Skeletal muscle satellite cell (primary cell): ENCODE measurements around the gene RTP5.

Experiments
- H3K27me3 ChIP-seq: 2 replicates; pipeline ENCODE4 v1.7.0; 2013; ENCODE audit warnings: low read length; ENCODE audit not compliant: control insufficient read depth, insufficient read depth
- H3K36me3 ChIP-seq: 2 replicates; pipeline ENCODE4 v1.7.0; 2013; ENCODE audit warnings: mild to moderate bottlenecking, control low read depth, low read length; ENCODE audit not compliant: insufficient read depth
- H3K4me1 ChIP-seq: 2 replicates; pipeline ENCODE4 v1.7.0; 2013; ENCODE audit warnings: low read length; ENCODE audit not compliant: control insufficient read depth, insufficient read depth
- H3K4me2 ChIP-seq: 2 replicates; pipeline ENCODE4 v1.7.0; 2013; ENCODE audit warnings: mild to moderate bottlenecking, low read length
- H3K4me3 ChIP-seq: 2 replicates; pipeline ENCODE4 v1.7.0; 2013; ENCODE audit warnings: low read length
- H3K9ac ChIP-seq: 2 replicates; pipeline ENCODE4 v1.7.0; 2013; ENCODE audit warnings: mild to moderate bottlenecking, low read depth, low read length, moderate library complexity
- H3K9me3 ChIP-seq: replicated peaks from 2 replicates; pipeline ENCODE4 v1.7.0; 2013; ENCODE audit warnings: mild to moderate bottlenecking, control low read depth, low read length

RTP5 gene

DNA sequence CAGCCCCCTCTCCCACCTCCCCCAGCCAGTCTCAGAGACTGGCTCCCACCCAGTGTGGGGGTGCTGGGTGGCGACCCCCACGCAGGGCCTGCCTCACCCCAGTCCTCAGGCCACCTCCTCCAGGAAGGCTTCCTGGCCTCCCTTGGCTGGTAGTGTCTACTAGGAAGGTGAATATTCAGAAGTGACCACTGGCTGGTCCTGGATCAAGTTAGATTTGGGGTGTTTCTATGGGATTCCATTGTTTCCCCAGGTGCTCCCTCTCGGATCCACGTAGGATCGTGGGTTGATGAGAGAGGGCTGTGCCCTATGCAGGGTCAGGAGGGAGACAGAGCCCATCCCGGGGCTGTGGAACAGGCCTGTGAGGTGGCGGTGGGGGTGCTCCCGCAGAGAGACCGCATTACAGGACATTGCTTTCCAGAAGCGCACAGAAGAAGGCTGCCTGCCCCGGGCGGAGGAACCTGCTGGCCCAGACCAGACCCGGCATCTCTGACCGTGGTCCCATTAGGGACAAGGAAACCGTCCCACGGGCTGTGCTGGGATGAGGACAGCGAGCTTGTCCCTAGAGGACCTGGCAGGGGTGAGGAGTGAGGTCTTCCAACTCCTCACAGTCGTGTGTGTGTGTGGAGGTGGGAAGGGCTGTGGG is 14.2 kb upstream of the RTP5 start:
- H3K4me3 ChIP-seq, result no peak overlapping the region
- peaks cover 9% of the 10 kb centered on the region for H3K27me3 ChIP-seq
- no peaks in the 10 kb centered on the region for H3K9me3 ChIP-seq
- H3K36me3 ChIP-seq, result no peaks in the 10 kb centered on the region
- H3K4me1 ChIP-seq, result peaks cover 22% of the 10 kb centered on the region
- H3K9ac ChIP-seq, result no peak overlapping the region
- H3K4me2 ChIP-seq, result no peak overlapping the region

DNA sequence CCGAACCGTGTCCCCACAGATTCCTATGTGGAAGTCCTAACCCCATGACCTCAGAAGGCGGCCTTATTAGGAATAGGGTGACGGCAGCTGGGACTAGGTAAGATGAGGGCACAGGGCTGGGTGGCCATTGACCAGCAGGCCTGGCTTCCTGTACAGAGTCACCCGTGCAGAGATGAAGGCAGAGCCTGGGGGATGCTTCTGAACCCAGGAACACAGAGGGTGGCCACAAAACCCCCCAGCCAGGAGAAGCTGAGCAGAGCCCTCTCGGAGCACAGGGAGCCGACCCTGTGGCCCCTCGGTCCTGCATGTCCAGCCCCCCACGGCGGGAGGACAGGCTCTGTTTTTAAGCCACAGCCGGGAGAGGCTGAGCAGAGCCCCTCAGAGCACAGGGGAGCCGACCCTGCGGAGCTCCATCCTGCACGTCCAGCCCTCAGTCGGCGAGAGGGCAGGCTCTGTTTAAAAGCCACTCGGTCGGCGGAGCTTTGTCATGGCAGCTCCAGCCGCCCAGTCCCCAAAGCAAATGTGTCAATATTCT is 13.6 kb upstream of the RTP5 start:
- Histone ChIP-seq H3K4me1 (peaks cover 22% of the 10 kb centered on the region), H3K36me3 (no peaks in the 10 kb centered on the region), H3K9ac (no peak overlapping the region), H3K27me3 (peaks cover 9% of the 10 kb centered on the region), H3K4me2 (no peak overlapping the region), H3K9me3 (no peaks in the 10 kb centered on the region), H3K4me3 (no peak overlapping the region)

DNA sequence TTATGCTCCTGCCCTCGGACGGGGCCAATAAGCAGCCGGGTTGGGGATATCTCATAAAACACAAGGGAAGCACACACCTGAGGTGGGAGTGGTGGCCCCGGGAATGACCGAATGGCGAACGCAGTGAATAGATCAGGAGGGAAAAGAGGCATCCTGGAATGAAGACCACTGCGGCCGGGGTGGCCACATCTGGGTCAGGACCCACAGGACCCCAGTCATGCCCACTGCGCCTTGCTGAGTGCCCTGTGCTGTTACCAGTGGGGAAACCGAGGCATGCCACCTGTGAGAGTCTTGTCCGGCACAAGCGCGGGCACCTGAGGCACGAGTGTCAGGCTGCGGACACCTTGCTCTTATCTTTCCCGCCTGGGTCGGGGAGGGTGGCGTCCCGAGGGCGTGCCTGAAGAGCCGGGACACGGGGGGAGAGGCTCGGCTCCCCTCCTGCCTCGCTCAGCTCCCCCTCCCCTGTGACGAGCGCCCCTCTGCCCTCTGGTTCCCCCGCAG is 12.4 kb upstream of the RTP5 start:
- no peak overlapping the region for H3K4me3 ChIP-seq
- peaks cover 22% of the 10 kb centered on the region for H3K4me1 ChIP-seq

DNA sequence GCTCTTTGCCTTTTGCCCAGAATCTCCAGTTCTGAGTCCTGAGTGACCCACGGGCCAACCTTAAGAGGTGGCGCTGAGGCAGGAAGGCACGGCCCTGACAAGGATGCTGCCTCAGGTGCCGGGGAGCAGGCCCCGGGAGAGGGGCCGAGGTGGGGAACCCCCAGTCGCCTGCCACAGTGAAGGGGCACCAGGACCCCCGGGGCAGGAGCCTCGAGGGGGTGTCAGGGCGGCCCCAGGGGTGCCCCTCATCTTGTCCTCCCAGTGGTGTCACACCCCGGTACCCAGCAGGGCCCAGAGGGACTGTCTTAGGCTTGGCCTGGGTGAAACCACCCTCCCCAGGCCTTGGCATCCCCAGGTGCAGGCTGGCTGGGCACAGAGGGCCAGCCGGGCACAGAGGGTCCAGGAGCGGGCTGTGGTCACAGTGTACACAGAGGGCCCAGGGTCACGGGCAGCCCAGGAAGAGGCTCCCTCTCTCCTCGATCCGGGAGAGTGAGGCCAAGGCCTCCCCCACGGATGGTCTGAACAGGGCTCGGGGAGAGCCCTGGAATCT is 11.9 kb upstream of the RTP5 start:
- H3K4me1 ChIP-seq, result peaks cover 22% of the 10 kb centered on the region
- H3K4me3 ChIP-seq, result no peak overlapping the region
- H3K4me2 ChIP-seq, result no peak overlapping the region
- no peaks in the 10 kb centered on the region for H3K9me3 ChIP-seq
- no peaks in the 10 kb centered on the region for H3K36me3 ChIP-seq
- no peak overlapping the region for H3K9ac ChIP-seq
- peaks cover 9% of the 10 kb centered on the region for H3K27me3 ChIP-seq

More for the DNA sequence above, 12.4 kb upstream of the RTP5 start:
- Histone ChIP-seq H3K9me3 (no peaks in the 10 kb centered on the region), H3K27me3 (peaks cover 9% of the 10 kb centered on the region), H3K36me3 (no peaks in the 10 kb centered on the region), H3K9ac (no peak overlapping the region), H3K4me2 (no peak overlapping the region)

DNA sequence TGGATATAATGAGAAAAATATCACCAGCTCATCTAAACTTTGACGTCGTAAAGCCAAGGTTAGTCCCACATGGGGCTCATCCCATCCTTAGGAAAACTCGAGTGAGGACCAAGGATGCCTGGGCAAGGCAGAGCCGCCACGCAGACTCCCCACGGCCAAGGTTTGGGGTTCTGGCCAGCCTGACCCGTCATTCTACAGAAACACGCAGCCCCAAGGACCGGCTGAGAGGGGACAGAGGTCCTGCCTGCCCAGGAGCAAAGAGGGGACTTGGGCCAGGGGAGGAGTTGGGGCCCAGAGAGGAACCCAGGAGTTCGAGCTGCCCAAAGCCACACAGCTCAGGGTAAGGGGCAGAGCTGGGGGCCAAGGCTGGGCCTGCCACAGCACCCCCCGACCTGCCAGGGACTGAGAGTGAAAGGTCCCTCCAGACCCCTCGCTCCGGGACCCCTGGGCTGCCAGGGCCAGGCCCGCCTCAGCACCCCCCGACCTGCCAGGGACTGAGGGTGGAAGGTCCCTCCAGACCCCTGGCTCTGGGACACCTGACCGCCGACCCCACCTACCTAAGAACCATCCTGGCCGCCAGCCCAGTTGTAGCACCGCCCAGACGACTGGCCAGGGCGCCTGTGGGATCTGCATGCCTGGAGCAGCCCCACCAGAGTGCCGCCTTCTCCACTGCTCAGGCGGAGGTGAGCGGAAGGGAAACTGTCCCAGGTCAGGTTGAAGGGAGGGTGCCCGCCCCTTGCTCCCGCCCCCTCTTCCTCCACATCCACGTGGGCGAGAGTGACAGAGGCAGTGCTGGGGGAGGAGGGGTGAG is 11.1 kb upstream of the RTP5 start, which contains the start of gene PDCD1:
Gene PDCD1, minus strand, starts transcription at position 689 of the 811 bp plus-strand sequence. Its CDS starts 56 bp downstream, at position 633.
- peaks cover 23% of the 10 kb centered on the region for H3K4me1 ChIP-seq
- peaks cover 9% of the 10 kb centered on the region for H3K27me3 ChIP-seq
- H3K4me3 ChIP-seq, result peak within 1 kb of the TSS; percentile 58
- H3K4me2 ChIP-seq, result peak within 1 kb of the TSS; percentile 81
- peak within 1 kb of the TSS; percentile 44 for H3K9ac ChIP-seq
- H3K9me3 ChIP-seq, result no peaks in the 10 kb centered on the region
- no peaks in the 10 kb centered on the region for H3K36me3 ChIP-seq

DNA sequence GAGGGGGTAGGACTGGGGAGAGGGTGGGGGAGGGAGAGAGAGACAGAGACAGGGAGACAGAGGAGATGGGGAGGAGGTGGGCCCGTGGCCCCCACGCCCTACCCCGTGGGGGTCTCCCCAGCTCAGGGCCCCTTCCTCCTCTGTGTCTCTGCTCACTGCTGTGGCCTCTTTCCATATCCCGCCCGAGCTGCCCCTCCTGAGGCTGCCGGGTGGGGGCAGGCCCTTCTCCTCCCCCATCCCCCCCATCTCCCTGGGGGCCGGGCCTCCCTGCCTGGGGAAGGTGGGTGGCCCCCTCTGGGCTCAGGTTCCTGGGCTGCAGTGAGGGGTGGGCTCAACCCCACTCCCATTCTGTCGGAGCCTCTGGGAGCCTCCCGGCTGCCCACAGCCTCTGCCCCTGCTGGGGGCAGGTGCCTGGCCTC is 10.5 kb upstream of the RTP5 start:
- Histone ChIP-seq H3K27me3 (peaks cover 9% of the 10 kb centered on the region), H3K4me1 (peaks cover 18% of the 10 kb centered on the region), H3K9me3 (no peaks in the 10 kb centered on the region), H3K4me2 (peak overlapping the region; percentile 81), H3K36me3 (no peaks in the 10 kb centered on the region), H3K9ac (no peak overlapping the region), H3K4me3 (no peak overlapping the region)

DNA sequence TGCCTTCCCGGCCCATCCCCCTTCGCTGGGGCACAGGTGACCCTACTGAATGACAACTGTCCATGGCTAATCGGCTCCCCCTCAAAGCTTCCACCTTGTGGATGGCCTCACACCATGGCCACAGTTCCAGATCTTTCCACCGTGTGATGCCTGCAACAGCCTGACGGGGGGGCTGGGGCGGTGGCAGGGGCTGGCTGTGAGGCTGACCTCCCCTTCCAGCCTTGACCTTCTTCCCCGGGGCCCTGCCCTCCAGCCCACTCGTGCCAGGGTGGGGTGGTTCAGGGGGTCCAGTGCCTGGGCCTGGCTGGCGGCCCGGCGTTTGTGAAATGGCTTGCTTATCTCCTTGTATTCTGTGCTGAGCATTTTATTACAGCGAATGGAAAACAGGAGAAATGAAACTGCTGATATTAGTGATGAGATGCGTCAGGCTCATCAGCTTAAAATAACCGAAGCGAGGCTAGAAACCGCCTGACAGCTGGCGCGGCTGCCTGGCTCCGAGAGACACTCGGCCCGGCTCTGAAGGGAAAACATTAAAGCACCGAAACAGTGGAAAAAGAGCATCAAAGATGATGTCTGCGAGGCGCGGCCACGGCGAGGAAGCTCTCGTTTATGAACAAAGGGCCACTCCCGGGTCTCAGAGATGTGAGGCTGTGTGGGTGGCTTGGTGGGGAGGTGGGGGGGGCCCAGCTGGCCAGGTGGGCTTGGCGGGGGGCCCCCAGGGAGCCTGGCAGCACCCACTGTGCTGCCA is 9.9 kb upstream of the RTP5 start:
- H3K9ac ChIP-seq, result peak overlapping the region; percentile 44
- H3K9me3 ChIP-seq, result no peaks in the 10 kb centered on the region
- peaks cover 16% of the 10 kb centered on the region for H3K4me1 ChIP-seq
- peaks cover 9% of the 10 kb centered on the region for H3K27me3 ChIP-seq
- no peaks in the 10 kb centered on the region for H3K36me3 ChIP-seq
- H3K4me2 ChIP-seq, result peak overlapping the region; percentile 81
- H3K4me3 ChIP-seq, result peak overlapping the region; percentile 58

DNA sequence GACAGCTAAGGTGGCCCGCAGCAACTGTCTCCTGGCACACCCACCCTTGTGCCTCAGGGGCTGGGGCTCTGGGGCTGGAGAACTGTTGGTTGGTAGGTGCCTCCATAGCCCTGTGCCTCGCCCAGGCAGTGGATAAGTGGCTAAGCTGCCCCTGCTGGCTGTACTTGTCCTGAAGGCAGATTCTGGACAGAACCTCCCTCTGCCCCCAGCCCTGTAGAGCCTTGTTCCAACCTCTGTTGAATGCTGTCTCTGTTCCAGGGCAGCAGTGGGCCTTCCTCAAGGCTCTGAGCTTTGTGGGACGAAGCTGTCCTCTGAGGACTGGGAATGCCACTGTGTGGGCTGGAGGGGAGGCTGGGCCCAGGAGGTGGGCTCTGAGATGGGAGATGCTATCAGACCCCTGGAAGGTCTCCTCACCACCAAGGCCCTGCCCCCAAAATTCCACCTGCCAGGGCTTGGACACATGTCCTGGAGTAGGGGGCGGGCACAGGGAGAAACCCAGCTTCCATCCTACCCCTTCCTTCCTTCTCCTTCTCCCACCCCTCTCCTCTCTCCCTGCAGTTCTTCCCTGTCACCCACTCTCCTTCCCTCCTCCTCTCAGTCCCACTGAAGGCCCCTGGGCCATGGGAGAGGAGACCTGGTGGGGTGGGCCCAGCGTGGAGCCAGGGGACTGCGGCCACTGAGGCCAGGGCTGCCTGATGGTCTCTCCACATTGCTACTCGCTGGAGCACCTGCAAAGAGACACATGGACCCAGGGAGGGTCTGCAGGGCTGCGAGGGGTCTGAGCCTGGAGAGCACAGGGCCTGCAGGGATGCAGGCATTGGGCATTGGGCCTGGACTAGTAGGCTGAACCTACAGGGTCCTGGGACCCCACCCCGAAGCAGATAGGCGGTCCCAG is 9.1 kb upstream of the RTP5 start:
- Histone ChIP-seq H3K36me3 (no peaks in the 10 kb centered on the region), H3K4me3 (peak overlapping the region; percentile 58), H3K9ac (no peak overlapping the region), H3K4me1 (peaks cover 16% of the 10 kb centered on the region), H3K9me3 (no peaks in the 10 kb centered on the region), H3K4me2 (peak overlapping the region; percentile 81), H3K27me3 (peaks cover 9% of the 10 kb centered on the region)

DNA sequence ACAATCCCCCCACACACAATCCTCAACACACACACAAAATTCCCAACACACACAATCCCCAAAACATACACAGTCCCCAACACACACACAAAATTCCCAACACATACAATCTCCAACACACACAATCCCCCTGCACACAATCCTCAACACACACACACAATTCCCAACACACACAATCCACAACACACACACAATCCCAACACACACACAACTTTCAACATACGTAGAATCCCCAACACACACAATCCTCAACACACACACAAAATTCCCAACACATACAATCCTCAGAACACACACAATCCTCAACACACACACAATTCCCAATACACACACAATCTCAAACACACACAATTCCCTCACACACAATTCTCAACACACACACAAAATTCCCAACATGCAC is 8.3 kb upstream of the RTP5 start:
- peaks cover 16% of the 10 kb centered on the region for H3K4me1 ChIP-seq
- no peaks in the 10 kb centered on the region for H3K36me3 ChIP-seq
- H3K4me2 ChIP-seq, result no peak overlapping the region
- H3K9me3 ChIP-seq, result no peaks in the 10 kb centered on the region
- H3K4me3 ChIP-seq, result no peak overlapping the region
- no peak overlapping the region for H3K9ac ChIP-seq
- H3K27me3 ChIP-seq, result peaks cover 9% of the 10 kb centered on the region

DNA sequence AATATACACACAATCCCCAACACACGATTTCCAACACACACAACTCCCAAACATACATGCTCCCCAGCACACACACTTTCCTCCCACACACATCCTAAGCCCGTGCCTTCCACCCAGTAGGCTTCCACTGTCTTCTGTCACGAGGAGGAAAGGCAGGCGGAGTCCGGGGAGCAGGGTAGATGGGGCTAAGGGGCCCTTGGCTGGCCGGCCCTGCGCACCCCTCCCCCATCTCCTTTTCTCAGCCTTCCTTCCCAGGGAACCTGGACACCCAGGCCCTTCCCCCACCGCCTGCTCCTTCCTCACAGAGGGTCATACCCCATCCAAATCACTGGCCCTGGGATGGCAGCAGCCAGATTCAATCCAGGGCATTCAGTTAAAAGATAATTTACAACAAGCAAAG is 7.4 kb upstream of the RTP5 start:
- Histone ChIP-seq H3K9ac (no peak overlapping the region), H3K4me1 (peaks cover 16% of the 10 kb centered on the region), H3K9me3 (no peaks in the 10 kb centered on the region), H3K4me3 (no peak overlapping the region), H3K36me3 (no peaks in the 10 kb centered on the region), H3K27me3 (peaks cover 14% of the 10 kb centered on the region), H3K4me2 (no peak overlapping the region)
